ENCODE measurements around the gene MAP2K7.
A peak's percentile ranks its signal among the peaks of the same experiment; 100 is the strongest.
"Not testable (repeated sequence)": the region's sequence is repeated elsewhere in the genome, so short reads cannot be mapped to it uniquely, and the experiment has no call there.

The MAP2K7 gene

GRCh38 chr19:7883105-7883504 lies 20.6 kb upstream of the MAP2K7 start:
- no peak for DNase-seq (ENCODE audit: low read depth in 2 of 2)

- DNase-seq (ENCODE audit: low read depth in 2 of 2): no peak
Measured at GRCh38 chr19:7883796-7884570, 19.7 kb upstream of the MAP2K7 start.

GRCh38 chr19:7885818-7886217 lies 17.9 kb upstream of the MAP2K7 start:
- DNase-seq (ENCODE audit: low read depth in 2 of 2): no peak

- DNase-seq (ENCODE audit: low read depth in 2 of 2): no peak
Measured at GRCh38 chr19:7887408-7888144, 16.1 kb upstream of the MAP2K7 start.

- DNase-seq (ENCODE audit: low read depth in 2 of 2): no peak
Measured at GRCh38 chr19:7888145-7888825, 15.4 kb upstream of the MAP2K7 start, which contains the start of gene LRRC8E. Gene LRRC8E (plus strand): TSS chr19:7888510. CDS start chr19:7895604, 7,094 bp downstream.

GRCh38 chr19:7888826-7889217 lies 14.9 kb upstream of the MAP2K7 start:
- DNase-seq (ENCODE audit: low read depth in 2 of 2): no peak

- not testable (repeated sequence) for DNase-seq (ENCODE audit: low read depth in 2 of 2)
Measured at GRCh38 chr19:7893362-7894101, 10.1 kb upstream of the MAP2K7 start.

GRCh38 chr19:7894612-7895309 lies 8.9 kb upstream of the MAP2K7 start:
- no peak for DNase-seq (ENCODE audit: low read depth in 2 of 2)

GRCh38 chr19:7895565-7895964 lies 8.1 kb upstream of the MAP2K7 start:
- DNase-seq (ENCODE audit: low read depth in 2 of 2): no peak

GRCh38 chr19:7897292-7897691 lies 6.4 kb upstream of the MAP2K7 start:
- DNase-seq (ENCODE audit: low read depth in 2 of 2): no peak

GRCh38 chr19:7898967-7899366 lies 4.7 kb upstream of the MAP2K7 start:
- DNase-seq (ENCODE audit: low read depth in 2 of 2): no peak

- DNase-seq (ENCODE audit: low read depth in 2 of 2): no peak
Measured at GRCh38 chr19:7899751-7900378, 3.8 kb upstream of the MAP2K7 start.

GRCh38 chr19:7900401-7900870 lies 3.2 kb upstream of the MAP2K7 start:
- DNase-seq (ENCODE audit: low read depth in 2 of 2): no peak

GRCh38 chr19:7900931-7901330 lies 2.7 kb upstream of the MAP2K7 start:
- DNase-seq (ENCODE audit: low read depth in 2 of 2): no peak

- DNase-seq (ENCODE audit: low read depth in 2 of 2): no peak
Measured at GRCh38 chr19:7901337-7901736, 2.3 kb upstream of the MAP2K7 start.

GRCh38 chr19:7902796-7903243 lies 857 bp upstream of the MAP2K7 start:
- no peak for DNase-seq (ENCODE audit: low read depth in 2 of 2)

- DNase-seq (ENCODE audit: low read depth in 2 of 2): peak; percentile 39 to 41
Measured at GRCh38 chr19:7904074-7905020, 670 bp downstream of the MAP2K7 start.

- no peak for DNase-seq (ENCODE audit: low read depth in 2 of 2)
Measured at GRCh38 chr19:7905268-7905667, 1.6 kb downstream of the MAP2K7 start.

GRCh38 chr19:7905859-7906258 lies 2.2 kb downstream of the MAP2K7 start:
- DNase-seq (ENCODE audit: low read depth in 2 of 2): no peak
